Neuronal stem cell (in vitro differentiated cells): ENCODE data around the gene CSNK1G2.
A peak's percentile ranks its signal among the peaks of the same experiment; 100 is the strongest.

Experiments
- DNase-seq: peaks from one replicate; pipeline ENCODE4 v3.0.0-alpha.2; 2013; ENCODE audit warnings: low spot score
- H2AFZ ChIP-seq: one replicate; pipeline ENCODE4 v1.6.1; 2013; ENCODE audit warnings: mild to moderate bottlenecking, low read length, inconsistent platforms
- H2AK5ac ChIP-seq: 2 replicates; pipeline ENCODE4 v1.6.1; 2013; ENCODE audit warnings: low read depth, mild to moderate bottlenecking, inconsistent platforms, low read length, moderate library complexity, mixed read lengths
- H2BK120ac ChIP-seq: 2 replicates; pipeline ENCODE4 v1.6.1; 2013; ENCODE audit warnings: low read depth, mild to moderate bottlenecking, inconsistent platforms, low read length, moderate library complexity, mixed read lengths
- H2BK12ac ChIP-seq: one replicate; pipeline ENCODE4 v1.6.1; 2013; ENCODE audit warnings: low read length, inconsistent platforms
- H2BK15ac ChIP-seq: 2 replicates; pipeline ENCODE4 v1.6.1; 2013; ENCODE audit warnings: mild to moderate bottlenecking, low read length, inconsistent platforms, mixed read lengths
- H2BK5ac ChIP-seq: one replicate; pipeline ENCODE4 v1.6.1; 2013; ENCODE audit warnings: inconsistent platforms, mild to moderate bottlenecking, low read length, moderate library complexity
- H3K14ac ChIP-seq: one replicate; pipeline ENCODE4 v1.6.1; 2013; ENCODE audit warnings: low read length, inconsistent platforms
- H3K18ac ChIP-seq: 2 replicates; pipeline ENCODE4 v1.6.1; 2013; ENCODE audit warnings: low read length, inconsistent platforms
- H3K23ac ChIP-seq: 2 replicates; pipeline ENCODE4 v1.6.1; 2013; ENCODE audit warnings: low read depth, mild to moderate bottlenecking, mixed read lengths, low read length, inconsistent platforms; ENCODE audit not compliant: poor library complexity
- H3K27ac ChIP-seq: replicated peaks from 3 replicates; pipeline ENCODE4 v1.5.1; 2013; ENCODE audit warnings: low read length, inconsistent platforms
- H3K27me3 ChIP-seq, 3 experiments: 2 replicates each; pipeline ENCODE4 v1.6.1; 2013; ENCODE audit warnings: low read length in 3 of 3, mild to moderate bottlenecking in 2 of 3, inconsistent platforms in 1 of 3, low read depth in 1 of 3, mixed read lengths in 1 of 3, moderate library complexity in 1 of 3; ENCODE audit not compliant: control insufficient read depth in 3 of 3, insufficient read depth in 3 of 3
- H3K36me3 ChIP-seq, 2 donors: replicated peaks in 1 of 2; 2 replicates each; pipeline ENCODE4 v1.6.1; 2013; ENCODE audit warnings: low read length in 2 of 2; ENCODE audit not compliant: control insufficient read depth in 2 of 2, insufficient read depth in 2 of 2
- H3K4ac ChIP-seq: 2 replicates; pipeline ENCODE4 v1.6.1; 2013; ENCODE audit warnings: inconsistent platforms, mild to moderate bottlenecking, low read length, moderate library complexity
- H3K4me1 ChIP-seq, 2 donors: 1 replicate in 1 of 2; 2 replicates in 1 of 2; pipeline ENCODE4 v1.6.1; 2013; ENCODE audit warnings: low read length in 2 of 2, low read depth in 1 of 2; ENCODE audit not compliant: control insufficient read depth in 2 of 2, insufficient read depth in 1 of 2
- H3K4me2 ChIP-seq: one replicate; pipeline ENCODE4 v1.6.1; 2013; ENCODE audit warnings: mild to moderate bottlenecking, low read length, inconsistent platforms; ENCODE audit not compliant: insufficient read depth, poor library complexity, severe bottlenecking
- H3K4me3 ChIP-seq, 2 donors: 2 replicates each; pipeline ENCODE4 v1.5.1; 2013; ENCODE audit warnings: low read length in 2 of 2, mild to moderate bottlenecking in 2 of 2, inconsistent platforms in 1 of 2, moderate library complexity in 1 of 2
- H3K79me1 ChIP-seq: one replicate; pipeline ENCODE4 v1.6.1; 2013; ENCODE audit warnings: low read depth, mild to moderate bottlenecking, inconsistent platforms, low read length, moderate library complexity
- H3K9ac ChIP-seq: one replicate; pipeline ENCODE4 v1.6.1; 2013; ENCODE audit warnings: mild to moderate bottlenecking, low read depth, low read length, inconsistent platforms; ENCODE audit not compliant: poor library complexity
- H3K9me3 ChIP-seq, 2 donors: replicated peaks in 1 of 2; 2 replicates each; pipeline versions ENCODE3 to v1.6.1; 2013; ENCODE audit warnings: low read length in 2 of 2, mild to moderate bottlenecking in 2 of 2, inconsistent platforms in 1 of 2, low read depth in 1 of 2, mixed read lengths in 1 of 2, moderate library complexity in 1 of 2; ENCODE audit not compliant: control insufficient read depth in 2 of 2, insufficient read depth in 1 of 2
- H4K8ac ChIP-seq: one replicate; pipeline ENCODE4 v1.6.1; 2013; ENCODE audit warnings: low read depth, mild to moderate bottlenecking, inconsistent platforms, low read length, moderate library complexity
- H4K91ac ChIP-seq: one replicate; pipeline ENCODE4 v1.6.1; 2013; ENCODE audit warnings: low read length, low read depth, mild to moderate bottlenecking, inconsistent platforms; ENCODE audit not compliant: poor library complexity
- WGBS, 2 donors: extraction: QIAGEN DNeasy Blood & Tissue Kit; methylation state at CpG; one replicate each; pipeline ENCODE4 v1.1.7; 2013; ENCODE audit warnings: missing lambda C conversion rate in 2 of 2, mixed read lengths in 1 of 2; ENCODE audit not compliant: insufficient read length in 2 of 2, insufficient replicate concordance in 1 of 2; ENCODE audit errors: extremely low coverage in 2 of 2; 5-methylcytosine and 5-hydroxymethylcytosine counted together

The CSNK1G2 gene

GRCh38 chr19:1918975-1919374 is 22.0 kb upstream of the CSNK1G2 start:
- Histone ChIP-seq H2BK15ac (no peak overlapping the region), H2BK12ac (no peak overlapping the region), H3K4me2 (no peak overlapping the region), H3K9me3 (peaks cover 0 to 4% of the 10 kb centered on the region in 2 donors), H3K14ac (no peak overlapping the region), H4K8ac (no peak overlapping the region), H3K27me3 (no peaks in the 10 kb centered on the region), H3K79me1 (peaks cover 8% of the 10 kb centered on the region), H2BK120ac (no peak overlapping the region), H3K36me3 (peaks cover 52 to 87% of the 10 kb centered on the region in 2 donors), H2AFZ (no peak overlapping the region), H3K23ac (no peak overlapping the region), H3K4ac (no peak overlapping the region), H3K18ac (no peak overlapping the region), H2AK5ac (no peak overlapping the region), H3K27ac (no peak overlapping the region), H3K4me1 (no peaks in the 10 kb centered on the region), H4K91ac (no peak overlapping the region), H2BK5ac (no peak overlapping the region), H3K9ac (no peak overlapping the region), H3K4me3 (no peak overlapping the region)
- no CpG with 5 or more reads among the region's 28 CpGs for WGBS, 2 donors
- no peak for DNase-seq

DNA sequence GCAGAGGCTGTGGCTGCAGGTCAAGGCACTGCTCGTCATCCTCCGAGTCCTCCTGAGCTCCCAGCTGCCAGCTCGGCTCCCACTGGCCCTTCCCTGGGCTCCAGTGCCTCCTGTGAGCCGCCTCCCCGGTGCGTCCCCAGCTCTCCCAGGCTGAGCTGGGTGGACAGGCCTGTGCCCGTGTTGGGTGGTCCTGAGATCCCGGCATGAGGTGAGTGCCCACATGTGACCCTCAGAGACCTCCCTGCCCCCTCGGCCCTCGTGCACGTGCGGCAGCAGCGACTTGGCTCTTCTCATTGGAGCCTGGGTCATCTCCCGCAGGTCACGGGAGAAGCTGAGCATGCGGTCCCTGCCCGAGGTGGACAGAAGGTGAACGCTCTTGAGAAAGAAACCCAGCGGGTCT is 20.3 kb upstream of the CSNK1G2 start:
- H2AFZ ChIP-seq: no peak overlapping the region
- DNase-seq: no peak
- peaks cover 57 to 87% of the 10 kb centered on the region in 2 donors for H3K36me3 ChIP-seq
- no peak overlapping the region for H4K91ac ChIP-seq
- H2BK12ac ChIP-seq: no peak overlapping the region
- no peaks in the 10 kb centered on the region for H3K27me3 ChIP-seq
- H2BK15ac ChIP-seq: no peak overlapping the region
- no CpG with 5 or more reads among the region's 19 CpGs for WGBS, 2 donors
- no peak overlapping the region for H3K4me3 ChIP-seq
- H4K8ac ChIP-seq: peak overlapping the region; percentile 86
- H2BK120ac ChIP-seq: no peak overlapping the region
- H3K9me3 ChIP-seq: peaks cover 0 to 4% of the 10 kb centered on the region in 2 donors
- H3K4me2 ChIP-seq: no peak overlapping the region
- H2BK5ac ChIP-seq: no peak overlapping the region
- H3K18ac ChIP-seq: no peak overlapping the region
- H2AK5ac ChIP-seq: no peak overlapping the region
- H3K27ac ChIP-seq: no peak overlapping the region
- H3K4ac ChIP-seq: no peak overlapping the region
- no peak overlapping the region for H3K14ac ChIP-seq
- no peaks in the 10 kb centered on the region for H3K4me1 ChIP-seq
- H3K23ac ChIP-seq: peak overlapping the region; percentile 10
- peaks cover 2% of the 10 kb centered on the region for H3K79me1 ChIP-seq
- no peak overlapping the region for H3K9ac ChIP-seq

GRCh38 chr19:1921326-1921725 is 19.6 kb upstream of the CSNK1G2 start:
- Histone ChIP-seq H3K14ac (no peak overlapping the region), H2AK5ac (no peak overlapping the region), H2AFZ (no peak overlapping the region), H3K36me3 (peaks cover 57 to 86% of the 10 kb centered on the region in 2 donors), H3K4me3 (no peak overlapping the region), H2BK12ac (no peak overlapping the region), H3K27me3 (no peaks in the 10 kb centered on the region), H3K4me2 (no peak overlapping the region), H3K27ac (no peak overlapping the region), H3K79me1 (peaks cover 2% of the 10 kb centered on the region), H3K9me3 (peaks cover 0 to 4% of the 10 kb centered on the region in 2 donors), H4K91ac (no peak overlapping the region), H3K4ac (no peak overlapping the region), H3K9ac (no peak overlapping the region), H3K23ac (no peak overlapping the region), H3K4me1 (no peaks in the 10 kb centered on the region), H2BK5ac (no peak overlapping the region), H4K8ac (no peak overlapping the region), H2BK120ac (no peak overlapping the region), H2BK15ac (no peak overlapping the region), H3K18ac (no peak overlapping the region)
- no CpG with 5 or more reads among the region's 19 CpGs for WGBS, 2 donors
- DNase-seq: no peak

GRCh38 chr19:1921825-1922224 is 19.1 kb upstream of the CSNK1G2 start:
- H2BK15ac ChIP-seq: no peak overlapping the region
- no peak overlapping the region for H3K9ac ChIP-seq
- peak overlapping the region; percentile 37 for H3K23ac ChIP-seq
- peaks cover 54 to 81% of the 10 kb centered on the region in 2 donors for H3K36me3 ChIP-seq
- WGBS, 2 donors: no CpG with 5 or more reads among the region's 15 CpGs
- H4K91ac ChIP-seq: no peak overlapping the region
- no peak overlapping the region for H3K4ac ChIP-seq
- no peak overlapping the region for H3K18ac ChIP-seq
- no peak overlapping the region for H2BK12ac ChIP-seq
- no peak overlapping the region for H3K4me2 ChIP-seq
- H3K14ac ChIP-seq: no peak overlapping the region
- no peak overlapping the region for H2AFZ ChIP-seq
- H3K27ac ChIP-seq: no peak overlapping the region
- H3K4me3 ChIP-seq: no peak overlapping the region
- no peaks in the 10 kb centered on the region for H3K79me1 ChIP-seq
- H3K4me1 ChIP-seq: no peaks in the 10 kb centered on the region
- H3K9me3 ChIP-seq: peaks cover 0 to 4% of the 10 kb centered on the region in 2 donors
- H2AK5ac ChIP-seq: no peak overlapping the region
- no peak overlapping the region for H2BK120ac ChIP-seq
- DNase-seq: no peak
- H3K27me3 ChIP-seq: no peaks in the 10 kb centered on the region
- no peak overlapping the region for H4K8ac ChIP-seq
- no peak overlapping the region for H2BK5ac ChIP-seq
